Pancreas (tissue), 10 donors: ENCODE measurements around the gene NMT2. TPM values are rescaled to one million over a fixed set of nuclear protein-coding genes. Genes with fewer than 3 reads are reported as not detected.

Experiments
- ATAC-seq, 4 donors: fragments of 200-7000 bp; cut with Tn5 transposase; one replicate each; pipeline versions ENCODE4 v1.8.0 to v1.9.1; 2020; ENCODE audit warnings: mild to moderate bottlenecking in 4 of 4, moderate library complexity in 4 of 4
- DNase-seq, 6 donors: peaks; one replicate each; pipeline ENCODE4 v3.0.0-alpha.2; 2020
- FAIRE-seq: peaks from 2 replicates; lab custom pipeline; 2012; peaks lifted over from hg19 to GRCh38; lab: Jason Lieb, UNC
- H3K27ac ChIP-seq, 4 donors: fragments of 200-600 bp; sonication (generic); 1 replicate in 3 of 4; 2 replicates in 1 of 4; pipeline versions ENCODE4 v1.5.0 to v1.8.0; 2020
- H3K27me3 ChIP-seq, 4 donors: fragments of 200-600 bp; one replicate each; pipeline ENCODE4 v1.8.0; 2021
- H3K36me3 ChIP-seq, 3 donors: fragments of 200-600 bp; sonication (generic) in 1 of 3; one replicate each; pipeline versions ENCODE4 v1.5.0 to v1.8.0; 2020 to 2021
- H3K4me1 ChIP-seq, 3 donors: fragments of 200-600 bp; one replicate each; pipeline ENCODE4 v1.8.0; 2021
- H3K4me3 ChIP-seq, 4 donors: fragments of 200-600 bp; sonication (generic) in 2 of 4; one replicate each; pipeline versions ENCODE4 v1.5.0 to v1.8.0; 2020 to 2021
- H3K9me3 ChIP-seq, 4 donors: fragments of 200-600 bp; one replicate each; pipeline ENCODE4 v1.8.0; 2021
- CTCF ChIP-seq, 4 donors: fragments of 200-600 bp; sonication (generic) in 3 of 4; IDR thresholded peaks; one replicate each; pipeline versions ENCODE4 v1.5.0 to v1.8.0; 2021; ENCODE audit warnings: antibody characterized with exemption in 4 of 4
- WGBS, 2 donors: extraction: QIAGEN DNeasy Blood & Tissue Kit; methylation state at CpG; one replicate each; pipeline ENCODE4 v1.1.7; 2013; 5-methylcytosine and 5-hydroxymethylcytosine counted together
- intact Hi-C, 3 donors: fragments of 100-400 bp; cut with DNase I; formaldehyde crosslinking; loops; one replicate each; pipeline versions ENCODE4 v1.11.1 to v1.14.2; 2022
- polyA plus RNA-seq, 2 donors: library from polyadenylated mRNA; stranded (reverse); fragments of 200-250 nt; gene quantifications; one replicate each; pipeline ENCODE4 v1.2.3, GENCODE V29; 2013
- total RNA-seq, 6 donors: library from RNA; stranded (reverse); fragmentation: NEBNext Ultra II Directional in 4 of 6; extraction: Animal tissue kit (Norgen Biotek cat#: 25700) in 4 of 6; gene quantifications; one replicate each; pipeline versions ENCODE4 v1.2.1 to v1.2.4, GENCODE V29; 2021 to 2023
- donor health status: healthy with polysubstance abuse.
- donor health status: DM: no; HTN: no; CAD: no; lungs with moderate emphysema.
- donor health status: DM: no; HTN: no; CAD: no.
- donor health status: control.
- donor health status: control.
- donor health status: Bipolar disorder and iron deficiency.
- donor health status: DM: yes; HTN: yes; CAD: no.
- donor health status: DM: no; HTN: no; CAD: no.
- donor health status: DM: no; HTN: no; CAD: no.
- donor health status: DM: yes; HTN: yes; CAD: no.

The NMT2 gene
- total and polyA plus RNA-seq, 8 donors, result 4.7 to 13.9 (median 6.5) TPM

GRCh38 chr10:15059914-15060313, 108.6 kb downstream of the NMT2 start:
- H3K4me3 ChIP-seq, result no peak overlapping the region
- no peak overlapping the region for H3K27ac ChIP-seq
- ATAC-seq, result no peak
- no peaks in the 10 kb centered on the region for H3K9me3 ChIP-seq
- no peak for DNase-seq
- no peaks in the 10 kb centered on the region for H3K36me3 ChIP-seq
- WGBS, 2 donors, result 78 to 84% methylated on average over 4 of the region's 4 CpGs
- FAIRE-seq, result no peak
- no peak for TF ChIP-seq CTCF (IDR thresholded peaks at IDR 0.05)
- H3K4me1 ChIP-seq, result no peaks in the 10 kb centered on the region
- H3K27me3 ChIP-seq, result no peaks in the 10 kb centered on the region
- intact Hi-C loops, result no loop called here

- H3K4me1 ChIP-seq, result no peaks in the 10 kb centered on the region
- ATAC-seq, result no peak
- intact Hi-C loops, result no loop called here
- H3K27ac ChIP-seq, result no peak overlapping the region
- H3K36me3 ChIP-seq, result no peaks in the 10 kb centered on the region
- DNase-seq, result no peak
- WGBS, 2 donors, result 70 to 78% methylated on average over 1 of the region's 1 CpG
- no peak overlapping the region for H3K4me3 ChIP-seq
- no peaks in the 10 kb centered on the region for H3K27me3 ChIP-seq
- no peak for FAIRE-seq
- no peaks in the 10 kb centered on the region for H3K9me3 ChIP-seq
- no peak for TF ChIP-seq CTCF (IDR thresholded peaks at IDR 0.05)
Observed at GRCh38 chr10:15058689-15059088, 109.8 kb downstream of the NMT2 start.

Other genes starting within 250 kb of the NMT2 start
- gene DCLRE1C, start 214.6 kb downstream of the NMT2 start, total RNA-seq, result 1 to 10 TPM; 3.0 to 7.0 (median 3.5) TPM
- 1 to 10 TPM; 1.8 to 2.3 TPM for gene DCLRE1C, start 214.6 kb downstream of the NMT2 start, polyA plus RNA-seq
- gene MEIG1, start 209.3 kb downstream of the NMT2 start, total RNA-seq, result under 1 TPM in 1 of 6 donors, not detected in 5; 0.44 TPM
- gene MEIG1, start 209.3 kb downstream of the NMT2 start, polyA plus RNA-seq, result 1 to 10 TPM in 1 of 2 donors, not detected in 1; 1.5 TPM
- gene OLAH, start 124.8 kb downstream of the NMT2 start, total RNA-seq, result not detected
- gene OLAH, start 124.8 kb downstream of the NMT2 start, polyA plus RNA-seq, result not detected
- gene ACBD7, start 79.9 kb downstream of the NMT2 start, total RNA-seq, result under 1 TPM in 4 of 6 donors, not detected in 2; 0.13 to 0.59 (median 0.30) TPM
- gene ACBD7, start 79.9 kb downstream of the NMT2 start, polyA plus RNA-seq, result under 1 TPM in 1 of 2 donors, not detected in 1; 0.07 TPM
- 1 to 10 TPM; 4.0 to 8.5 (median 6.5) TPM for gene RPP38, start 71.3 kb downstream of the NMT2 start, total RNA-seq
- 10 to 100 TPM in 1 of 2 donors, 1 to 10 TPM in 1; 9.2 to 14.9 TPM for gene RPP38, start 71.3 kb downstream of the NMT2 start, polyA plus RNA-seq
- 10 to 100 TPM; 17.8 to 34.1 (median 21.9) TPM for gene FAM171A1, start 202.6 kb upstream of the NMT2 start, total RNA-seq
- 10 to 100 TPM; 12.4 to 21.1 TPM for gene FAM171A1, start 202.6 kb upstream of the NMT2 start, polyA plus RNA-seq